Measurements from ENCODE around the gene WFS1. TPM values are rescaled to one million over a fixed set of nuclear protein-coding genes. Genes with fewer than 3 reads are reported as not detected.
A peak's percentile ranks its signal among the peaks of the same experiment; 100 is the strongest.

The WFS1 gene
- total RNA-seq, 2 donors from 2014 or later = 1.1 to 2.6 TPM

GRCh38 chr4:6301051-6301731, 31.5 kb downstream of the WFS1 start:
- no peak overlapping the region for H3K4me3 Mint-ChIP-seq
- no peaks in the 10 kb centered on the region for H3K4me1 Mint-ChIP-seq
- no peak overlapping the region for H3K27ac Mint-ChIP-seq
- ATAC-seq (replicated peaks) = no peak
- no peaks in the 10 kb centered on the region for H3K36me3 Mint-ChIP-seq (ENCODE audit: low read depth)
- no peaks in the 10 kb centered on the region for H3K9me3 Mint-ChIP-seq
- H3K27me3 Mint-ChIP-seq = peaks cover 3% of the 10 kb centered on the region

DNA sequence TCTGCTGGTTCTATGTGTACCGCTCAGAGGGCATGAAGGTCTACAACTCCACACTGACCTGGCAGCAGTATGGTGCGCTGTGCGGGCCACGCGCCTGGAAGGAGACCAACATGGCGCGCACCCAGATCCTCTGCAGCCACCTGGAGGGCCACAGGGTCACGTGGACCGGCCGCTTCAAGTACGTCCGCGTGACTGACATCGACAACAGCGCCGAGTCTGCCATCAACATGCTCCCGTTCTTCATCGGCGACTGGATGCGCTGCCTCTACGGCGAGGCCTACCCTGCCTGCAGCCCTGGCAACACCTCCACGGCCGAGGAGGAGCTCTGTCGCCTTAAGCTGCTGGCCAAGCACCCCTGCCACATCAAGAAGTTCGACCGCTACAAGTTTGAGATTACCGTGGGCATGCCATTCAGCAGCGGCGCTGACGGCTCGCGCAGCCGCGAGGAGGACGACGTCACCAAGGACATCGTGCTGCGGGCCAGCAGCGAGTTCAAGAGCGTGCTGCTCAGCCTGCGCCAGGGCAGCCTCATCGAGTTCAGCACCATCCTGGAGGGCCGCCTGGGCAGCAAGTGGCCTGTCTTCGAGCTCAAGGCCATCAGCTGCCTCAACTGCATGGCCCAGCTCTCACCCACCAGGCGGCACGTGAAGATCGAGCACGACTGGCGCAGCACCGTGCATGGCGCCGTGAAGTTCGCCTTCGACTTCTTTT, 32.2 kb downstream of the WFS1 start:
- no peaks in the 10 kb centered on the region for H3K4me1 Mint-ChIP-seq
- H3K27ac Mint-ChIP-seq = no peak overlapping the region

DNA sequence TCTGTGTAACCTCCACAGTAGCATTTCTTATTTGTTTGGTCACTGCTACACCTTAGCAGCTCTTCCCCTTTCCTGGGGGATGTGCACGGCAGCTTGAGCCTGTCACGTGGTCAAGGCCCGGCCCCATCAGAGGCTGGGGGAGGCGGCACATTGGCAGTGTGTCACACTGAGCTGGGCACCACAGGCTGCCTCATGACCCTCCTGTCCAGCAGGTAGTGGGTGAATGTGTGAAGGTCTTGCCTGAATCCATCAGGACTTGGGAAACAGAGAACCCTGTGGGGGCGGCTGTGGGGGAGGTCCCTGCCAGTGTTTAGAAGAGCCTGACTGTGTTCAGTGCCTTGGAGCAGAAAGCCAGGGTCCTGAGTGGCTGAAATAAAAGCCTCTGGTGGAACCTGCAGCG, 33.2 kb downstream of the WFS1 start:
- no peaks in the 10 kb centered on the region for H3K4me1 Mint-ChIP-seq
- H3K27me3 Mint-ChIP-seq = peaks cover 14% of the 10 kb centered on the region
- no peaks in the 10 kb centered on the region for H3K36me3 Mint-ChIP-seq (ENCODE audit: low read depth)
- ATAC-seq (replicated peaks) = no peak
- H3K9me3 Mint-ChIP-seq = no peaks in the 10 kb centered on the region
- no peak overlapping the region for H3K27ac Mint-ChIP-seq
- H3K4me3 Mint-ChIP-seq = no peak overlapping the region

More for the DNA sequence above, 32.2 kb downstream of the WFS1 start:
- ATAC-seq (replicated peaks) = no peak
- H3K4me3 Mint-ChIP-seq = no peak overlapping the region
- peaks cover 9% of the 10 kb centered on the region for H3K27me3 Mint-ChIP-seq
- H3K36me3 Mint-ChIP-seq (ENCODE audit: low read depth) = no peaks in the 10 kb centered on the region
- no peaks in the 10 kb centered on the region for H3K9me3 Mint-ChIP-seq

DNA sequence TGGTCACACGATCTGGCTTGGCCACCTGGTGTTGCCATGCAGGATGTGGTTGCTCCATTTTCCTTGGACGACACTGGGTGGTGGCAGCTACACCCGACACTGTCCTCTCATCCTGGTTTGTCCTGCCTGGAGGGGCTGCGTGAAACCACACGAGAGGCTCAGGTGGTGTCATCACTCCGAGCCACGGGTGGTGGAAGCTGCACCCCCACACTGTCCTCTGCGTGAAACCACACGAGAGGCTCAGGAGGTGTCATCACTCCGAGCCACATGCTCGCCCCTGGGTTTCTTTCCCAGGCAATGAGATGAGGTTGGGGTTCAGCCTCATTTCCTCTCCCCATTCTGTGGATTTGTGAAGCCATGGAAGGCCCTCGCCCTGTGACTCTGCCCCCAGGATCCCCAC, 34.3 kb downstream of the WFS1 start:
- Mint-ChIP-seq H3K4me1 (no peaks in the 10 kb centered on the region), H3K27me3 (peaks cover 22% of the 10 kb centered on the region), H3K27ac (no peak overlapping the region), H3K9me3 (no peaks in the 10 kb centered on the region), H3K4me3 (no peak overlapping the region), H3K36me3 (ENCODE audit: low read depth) (no peaks in the 10 kb centered on the region)
- no peak for ATAC-seq (replicated peaks)

- no peaks in the 10 kb centered on the region for H3K36me3 Mint-ChIP-seq (ENCODE audit: low read depth)
These were observed 36.6 kb downstream of the WFS1 start for GRCh38 chr4:6306299-6306698.

GRCh38 chr4:6307230-6307629, 37.6 kb downstream of the WFS1 start:
- no peaks in the 10 kb centered on the region for H3K9me3 Mint-ChIP-seq
- H3K4me1 Mint-ChIP-seq = no peaks in the 10 kb centered on the region

More at GRCh38 chr4:6306299-6306698, 36.6 kb downstream of the WFS1 start:
- Mint-ChIP-seq H3K4me3 (no peak overlapping the region), H3K9me3 (no peaks in the 10 kb centered on the region), H3K27me3 (peaks cover 40% of the 10 kb centered on the region), H3K27ac (no peak overlapping the region), H3K4me1 (no peaks in the 10 kb centered on the region)
- ATAC-seq (replicated peaks) = no peak

DNA sequence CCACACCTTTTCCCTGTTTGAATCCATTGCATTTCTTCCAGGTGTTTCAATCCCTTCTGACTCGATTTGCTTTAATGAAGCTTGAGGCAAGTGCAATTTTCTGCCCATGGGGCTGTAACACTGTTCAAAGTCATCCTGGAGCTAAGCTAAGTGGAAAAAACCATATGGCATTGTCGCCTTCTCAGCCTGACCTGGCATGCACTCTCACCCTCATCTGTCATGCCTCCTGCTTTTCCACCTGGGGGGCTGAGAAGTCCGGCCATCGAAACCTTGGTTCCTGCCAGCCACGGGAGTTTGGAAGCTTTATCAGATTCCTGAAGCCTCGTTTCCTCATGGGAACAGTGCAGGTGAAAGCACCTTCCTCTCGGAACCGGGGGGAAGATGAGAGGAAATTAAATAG, 38.2 kb downstream of the WFS1 start:
- peaks cover 51% of the 10 kb centered on the region for H3K27me3 Mint-ChIP-seq
- ATAC-seq (replicated peaks) = no peak
- H3K36me3 Mint-ChIP-seq (ENCODE audit: low read depth) = no peaks in the 10 kb centered on the region
- H3K9me3 Mint-ChIP-seq = no peaks in the 10 kb centered on the region
- H3K27ac Mint-ChIP-seq = no peak overlapping the region
- H3K4me1 Mint-ChIP-seq = no peaks in the 10 kb centered on the region
- H3K4me3 Mint-ChIP-seq = no peak overlapping the region

More at GRCh38 chr4:6307230-6307629, 37.6 kb downstream of the WFS1 start:
- peaks cover 46% of the 10 kb centered on the region for H3K27me3 Mint-ChIP-seq
- no peaks in the 10 kb centered on the region for H3K36me3 Mint-ChIP-seq (ENCODE audit: low read depth)
- ATAC-seq (replicated peaks) = no peak
- no peak overlapping the region for H3K4me3 Mint-ChIP-seq
- no peak overlapping the region for H3K27ac Mint-ChIP-seq

- no peak for ATAC-seq (replicated peaks)
- no peak overlapping the region for H3K4me3 Mint-ChIP-seq
- H3K9me3 Mint-ChIP-seq = no peaks in the 10 kb centered on the region
- H3K4me1 Mint-ChIP-seq = no peaks in the 10 kb centered on the region
- H3K27me3 Mint-ChIP-seq = peaks cover 59% of the 10 kb centered on the region
- no peaks in the 10 kb centered on the region for H3K36me3 Mint-ChIP-seq (ENCODE audit: low read depth)
- no peak overlapping the region for H3K27ac Mint-ChIP-seq
These were observed 39.4 kb downstream of the WFS1 start for GRCh38 chr4:6308899-6309643.

DNA sequence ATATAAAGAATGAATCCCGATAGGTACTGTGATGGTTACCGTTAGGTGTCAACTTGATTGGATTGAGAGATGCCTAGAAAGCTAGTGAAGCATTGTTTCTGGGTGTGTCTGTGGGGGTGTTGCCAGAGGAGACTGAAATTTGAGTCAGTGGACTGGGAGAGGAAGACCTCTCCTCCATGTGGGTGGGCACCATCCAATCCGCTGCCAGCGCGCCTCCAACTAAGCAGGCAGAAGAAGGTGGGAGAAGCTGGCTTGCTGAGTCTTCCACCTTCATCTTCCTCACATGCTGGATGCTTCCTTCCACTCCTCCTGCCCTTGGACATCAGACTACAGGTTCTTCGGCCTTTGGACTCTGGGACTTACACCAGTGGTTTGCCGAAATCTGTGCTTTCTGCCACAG, 40.1 kb downstream of the WFS1 start:
- H3K4me3 Mint-ChIP-seq = no peak overlapping the region
- H3K36me3 Mint-ChIP-seq (ENCODE audit: low read depth) = no peaks in the 10 kb centered on the region
- no peak overlapping the region for H3K27ac Mint-ChIP-seq
- H3K4me1 Mint-ChIP-seq = no peaks in the 10 kb centered on the region
- no peak for ATAC-seq (replicated peaks)
- no peaks in the 10 kb centered on the region for H3K9me3 Mint-ChIP-seq
- peaks cover 60% of the 10 kb centered on the region for H3K27me3 Mint-ChIP-seq

DNA sequence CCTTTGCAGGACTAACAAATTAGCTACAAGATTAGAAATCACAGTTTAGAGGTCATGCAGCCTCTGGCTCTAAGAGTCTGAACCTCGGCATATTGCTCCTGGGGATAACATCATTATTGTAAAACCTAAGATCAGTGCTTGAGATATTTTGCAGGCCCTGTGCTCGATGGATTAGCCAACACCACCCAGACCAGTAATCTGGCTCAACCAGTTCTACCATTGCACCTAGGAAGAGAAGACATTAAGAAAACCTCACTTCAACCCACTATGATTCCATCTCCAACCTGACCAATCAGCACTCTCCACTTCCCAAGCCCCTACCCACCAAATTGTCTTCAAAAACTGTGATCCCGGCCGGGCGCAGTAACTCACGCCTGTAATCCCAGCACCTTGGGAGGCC, 43.6 kb downstream of the WFS1 start:
- H3K27me3 Mint-ChIP-seq = peaks cover 51% of the 10 kb centered on the region
- H3K4me1 Mint-ChIP-seq = no peaks in the 10 kb centered on the region

GRCh38 chr4:6316461-6317003, 46.9 kb downstream of the WFS1 start:
- no peaks in the 10 kb centered on the region for H3K4me1 Mint-ChIP-seq
- ATAC-seq (replicated peaks) = no peak
- H3K27ac Mint-ChIP-seq = no peak overlapping the region
- no peaks in the 10 kb centered on the region for H3K36me3 Mint-ChIP-seq (ENCODE audit: low read depth)
- H3K27me3 Mint-ChIP-seq = peaks cover 46% of the 10 kb centered on the region
- H3K4me3 Mint-ChIP-seq = no peak overlapping the region
- no peaks in the 10 kb centered on the region for H3K9me3 Mint-ChIP-seq

More for the DNA sequence above, 43.6 kb downstream of the WFS1 start:
- no peak overlapping the region for H3K27ac Mint-ChIP-seq
- H3K9me3 Mint-ChIP-seq = no peaks in the 10 kb centered on the region
- H3K4me3 Mint-ChIP-seq = no peak overlapping the region
- ATAC-seq (replicated peaks) = no peak
- H3K36me3 Mint-ChIP-seq (ENCODE audit: low read depth) = no peaks in the 10 kb centered on the region

- H3K27me3 Mint-ChIP-seq = peaks cover 35% of the 10 kb centered on the region
- H3K27ac Mint-ChIP-seq = no peak overlapping the region
- H3K4me1 Mint-ChIP-seq = no peaks in the 10 kb centered on the region
- H3K36me3 Mint-ChIP-seq (ENCODE audit: low read depth) = no peaks in the 10 kb centered on the region
- H3K9me3 Mint-ChIP-seq = no peaks in the 10 kb centered on the region
- no peak overlapping the region for H3K4me3 Mint-ChIP-seq
- ATAC-seq (replicated peaks) = no peak
These were observed 48.6 kb downstream of the WFS1 start for GRCh38 chr4:6318206-6318605.

DNA sequence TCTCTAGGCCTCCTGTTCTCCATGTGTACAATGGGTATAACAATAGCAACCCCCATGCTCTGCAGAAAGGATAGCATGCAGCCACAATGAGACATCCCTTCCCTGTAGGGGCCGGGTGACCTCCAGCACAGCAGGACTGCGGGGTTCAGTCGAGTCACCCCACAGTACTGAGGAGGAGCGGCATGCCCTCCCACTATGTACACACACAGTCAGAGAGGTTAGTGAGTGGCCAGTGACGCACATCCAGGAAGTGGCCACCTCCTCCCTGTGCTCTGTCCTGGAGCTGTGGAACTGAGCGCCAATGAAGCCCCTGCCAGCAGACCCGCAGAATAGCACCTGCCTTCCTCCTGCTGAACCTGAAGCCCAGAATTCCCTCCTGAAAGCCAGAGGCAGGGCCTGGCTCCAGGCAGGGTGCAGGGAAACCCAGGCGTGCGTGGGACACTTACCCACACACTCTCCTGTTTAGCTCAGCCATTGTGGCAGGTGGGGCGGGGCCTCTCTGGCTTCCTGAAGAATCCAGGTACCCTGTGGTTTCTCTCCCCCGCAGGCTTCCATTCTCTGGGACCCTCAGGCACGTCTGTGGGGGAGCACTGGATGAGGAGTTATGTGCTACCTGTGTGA, 50.0 kb downstream of the WFS1 start:
- no peaks in the 10 kb centered on the region for H3K4me1 Mint-ChIP-seq
- H3K9me3 Mint-ChIP-seq = no peaks in the 10 kb centered on the region
- H3K27me3 Mint-ChIP-seq = peaks cover 31% of the 10 kb centered on the region
- no peaks in the 10 kb centered on the region for H3K36me3 Mint-ChIP-seq (ENCODE audit: low read depth)
- no peak overlapping the region for H3K27ac Mint-ChIP-seq
- ATAC-seq (replicated peaks) = peak; percentile 39
- no peak overlapping the region for H3K4me3 Mint-ChIP-seq

DNA sequence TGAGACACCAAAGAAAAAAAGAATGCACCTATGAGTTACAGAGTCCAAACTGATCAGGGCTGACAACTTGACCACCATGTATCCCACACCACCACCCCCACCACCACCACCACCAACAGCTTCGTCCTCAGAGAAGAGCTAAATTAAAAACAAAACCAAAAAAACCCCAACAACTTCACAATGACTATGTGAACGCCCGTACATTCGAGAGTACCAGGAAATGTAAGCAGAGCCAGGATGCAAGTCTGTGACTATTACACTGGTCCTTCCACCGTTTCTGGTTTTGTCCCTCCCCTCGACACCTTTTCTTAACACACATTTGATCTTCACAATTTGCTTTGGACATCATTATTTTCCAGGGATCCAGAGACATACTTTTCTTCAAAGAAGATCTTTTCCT, 51.0 kb downstream of the WFS1 start:
- peak; percentile 49 for ATAC-seq (replicated peaks)
- Mint-ChIP-seq H3K4me1 (no peaks in the 10 kb centered on the region), H3K36me3 (ENCODE audit: low read depth) (no peaks in the 10 kb centered on the region), H3K9me3 (no peaks in the 10 kb centered on the region), H3K4me3 (no peak overlapping the region), H3K27ac (no peak overlapping the region), H3K27me3 (peaks cover 33% of the 10 kb centered on the region)
